Dermis blood vessel endothelial cell (primary cell): ENCODE data around the gene RPL37. TPM values are rescaled to one million over a fixed set of nuclear protein-coding genes. Genes with fewer than 3 reads are reported as not detected.
"Not testable (repeated sequence)": the region's sequence is repeated elsewhere in the genome, so short reads cannot be mapped to it uniquely, and the experiment has no call there.

Experiments used
- DNase-seq: peaks from one replicate; pipeline ENCODE4 v3.0.0; 2010
- total RNA-seq: library from RNA; depleted of rRNA; stranded (reverse); fragments of >200 nt; gene quantifications from 2 replicates; pipeline ENCODE4 v1.2.3, GENCODE V29; 2014

RPL37 gene
- total RNA-seq, 1 donor from 2014 or later: 394 TPM

GRCh38 chr5:40796487-40796889 is 38.5 kb downstream of the RPL37 start:
- DNase-seq: peak; percentile 55

- DNase-seq: not testable (repeated sequence)
Measured at GRCh38 chr5:40794877-40795276, 40.1 kb downstream of the RPL37 start.

GRCh38 chr5:40794340-40794739 is 40.7 kb downstream of the RPL37 start:
- DNase-seq: not testable (repeated sequence)

- not testable (repeated sequence) for DNase-seq
Measured at GRCh38 chr5:40792691-40793090, 42.3 kb downstream of the RPL37 start.

- no peak for DNase-seq
Measured at GRCh38 chr5:40791715-40792139, 43.3 kb downstream of the RPL37 start.

- peak; percentile 12 for DNase-seq
Measured at GRCh38 chr5:40790947-40791593, 44.0 kb downstream of the RPL37 start.

- not testable (repeated sequence) for DNase-seq
Measured at GRCh38 chr5:40788941-40789340, 46.1 kb downstream of the RPL37 start.

- no peak for DNase-seq
Measured at GRCh38 chr5:40787986-40788385, 47.0 kb downstream of the RPL37 start.

GRCh38 chr5:40786664-40787063 is 48.4 kb downstream of the RPL37 start:
- not testable (repeated sequence) for DNase-seq

GRCh38 chr5:40784916-40785315 is 50.1 kb downstream of the RPL37 start:
- no peak for DNase-seq

GRCh38 chr5:40784027-40784653 is 50.9 kb downstream of the RPL37 start:
- no peak for DNase-seq

- DNase-seq: peak; percentile 27
Measured at GRCh38 chr5:40781843-40782409, 53.1 kb downstream of the RPL37 start.

GRCh38 chr5:40780858-40781257 is 54.2 kb downstream of the RPL37 start:
- no peak for DNase-seq

GRCh38 chr5:40780199-40780598 is 54.8 kb downstream of the RPL37 start:
- no peak for DNase-seq

- DNase-seq: no peak
Measured at GRCh38 chr5:40779561-40779960, 55.5 kb downstream of the RPL37 start.

GRCh38 chr5:40778133-40778532 is 56.9 kb downstream of the RPL37 start:
- DNase-seq: no peak

GRCh38 chr5:40776658-40776977 is 58.4 kb downstream of the RPL37 start:
- no peak for DNase-seq

GRCh38 chr5:40775846-40776657 is 59.0 kb downstream of the RPL37 start:
- DNase-seq: no peak

Other genes with a start within 250 kb of the RPL37 start
- gene PTGER4, start 155.3 kb downstream of the RPL37 start, total RNA-seq: 12.3 and 23.5 TPM in 2 replicates
- 19.5 and 20.3 TPM in 2 replicates for gene TTC33, start 79.3 kb downstream of the RPL37 start, total RNA-seq
- 123 and 136 TPM in 2 replicates for gene PRKAA1, start 36.8 kb downstream of the RPL37 start, total RNA-seq
- gene CARD6, start 6.1 kb upstream of the RPL37 start, total RNA-seq: 39.6 and 44.6 TPM in 2 replicates
- gene C7, start 74.3 kb upstream of the RPL37 start, total RNA-seq: under 0.01 and 0.28 TPM in 2 replicates
- not detected in 2 replicates for gene MROH2B, start 236.1 kb upstream of the RPL37 start, total RNA-seq